HG02981 (cell line): Measurements from ENCODE around the gene LTA4H.

Experiments
- ATAC-seq: cut with Tn5 transposase; IDR thresholded peaks from one replicate; pipeline ENCODE4 v1.9.1; 2021; ENCODE audit warnings: mild to moderate bottlenecking, moderate library complexity; ENCODE audit not compliant: unreplicated experiment

LTA4H gene

GRCh38 chr12:96036765-96037455 lies 1.5 kb upstream of the LTA4H start:
- no peak for ATAC-seq

- peak; percentile 17 for ATAC-seq
These were observed 635 bp downstream of the LTA4H start for GRCh38 chr12:96034621-96035282.

GRCh38 chr12:96033549-96034389 lies 1.6 kb downstream of the LTA4H start:
- ATAC-seq = no peak

GRCh38 chr12:96029826-96030225 lies 5.6 kb downstream of the LTA4H start:
- ATAC-seq = no peak

GRCh38 chr12:96028538-96028937 lies 6.8 kb downstream of the LTA4H start:
- no peak for ATAC-seq

GRCh38 chr12:96026331-96026730 lies 9.1 kb downstream of the LTA4H start:
- ATAC-seq = no peak

- ATAC-seq = no peak
These were observed 9.9 kb downstream of the LTA4H start for GRCh38 chr12:96025518-96025917.

GRCh38 chr12:96020314-96021003 lies 14.9 kb downstream of the LTA4H start:
- ATAC-seq = peak; percentile 96

- ATAC-seq = no peak
These were observed 19.7 kb downstream of the LTA4H start for GRCh38 chr12:96015672-96016071.

GRCh38 chr12:96014943-96015599 lies 20.3 kb downstream of the LTA4H start:
- ATAC-seq = no peak

- no peak for ATAC-seq
These were observed 27.7 kb downstream of the LTA4H start for GRCh38 chr12:96007729-96008128.

GRCh38 chr12:96006727-96007126 lies 28.7 kb downstream of the LTA4H start:
- no peak for ATAC-seq

GRCh38 chr12:96000858-96001257 lies 34.5 kb downstream of the LTA4H start:
- no peak for ATAC-seq

- ATAC-seq = no peak
These were observed 35.9 kb downstream of the LTA4H start for GRCh38 chr12:95999484-95999883.

- ATAC-seq = peak; percentile 97
These were observed 36.6 kb downstream of the LTA4H start for GRCh38 chr12:95998611-95999286.

GRCh38 chr12:95997911-95998510 lies 37.4 kb downstream of the LTA4H start:
- ATAC-seq = no peak

- ATAC-seq = no peak
These were observed 38.1 kb downstream of the LTA4H start for GRCh38 chr12:95997276-95997675.

GRCh38 chr12:95996034-95996658 lies 39.2 kb downstream of the LTA4H start, which contains the start of gene HAL:
HAL (minus strand) TSS chr12:95996344; CDS start chr12:95995910, 434 bp downstream.
- ATAC-seq = no peak
